NT2/D1 (cell line): Measurements from ENCODE around the gene HOXD10.

Experiments
- SUZ12 ChIP-seq: IDR thresholded peaks from 2 replicates; pipeline ENCODE4 v1.6.1; 2011; ENCODE audit not compliant: insufficient read length, insufficient read depth; ENCODE audit errors: extremely low read depth
- YY1 ChIP-seq: IDR thresholded peaks from 2 replicates; pipeline ENCODE4 v1.6.1; 2011; ENCODE audit not compliant: insufficient read length, insufficient read depth
- ZNF274 ChIP-seq: IDR thresholded peaks from 2 replicates; pipeline ENCODE4 v1.6.1; 2011; ENCODE audit warnings: mild to moderate bottlenecking, low read depth, low read length

GRCh38 chr2:176137252-176137580 is 20.6 kb downstream of the HOXD10 start:
- TF ChIP-seq ZNF274 (no peak), YY1 (no peak), SUZ12 (peak; percentile 44)
